KMS-11 (cell line): ENCODE results near the gene UBE2G1.

Experiments used
- H2AFZ ChIP-seq: fragments of 200-600 bp; sonication (generic); 2 replicates; pipeline ENCODE4 v1.6.1; 2016; ENCODE audit warnings: antibody characterized with exemption, mixed run types, low read depth
- H3K27ac ChIP-seq: fragments of 200-600 bp; sonication (generic); 2 replicates; pipeline ENCODE4 v1.6.1; 2016; ENCODE audit warnings: mild to moderate bottlenecking, mixed run types
- H3K27me3 ChIP-seq: fragments of 200-600 bp; sonication (generic); 2 replicates; pipeline ENCODE4 v1.6.1; 2017; ENCODE audit warnings: mild to moderate bottlenecking, low read depth, mixed run types, moderate library complexity; ENCODE audit not compliant: insufficient read depth
- H3K36me3 ChIP-seq: fragments of 200-600 bp; sonication (generic); 2 replicates; pipeline ENCODE4 v1.6.1; 2017; ENCODE audit warnings: mild to moderate bottlenecking, mixed run types; ENCODE audit not compliant: insufficient read depth
- H3K4me1 ChIP-seq: fragments of 200-600 bp; sonication (generic); 2 replicates; pipeline ENCODE4 v1.6.1; 2016; ENCODE audit warnings: mild to moderate bottlenecking, low read depth, mixed run types; ENCODE audit not compliant: poor library complexity, severe bottlenecking
- H3K4me2 ChIP-seq: fragments of 200-600 bp; sonication (generic); 2 replicates; pipeline ENCODE4 v1.7.0; 2016; ENCODE audit warnings: mild to moderate bottlenecking, mixed run types
- H3K4me3 ChIP-seq: fragments of 200-600 bp; sonication (generic); IDR thresholded peaks from 2 replicates; pipeline ENCODE4 v1.6.1; 2017; ENCODE audit warnings: low read depth, low read length, mixed read lengths; ENCODE audit not compliant: insufficient read depth
- H3K79me2 ChIP-seq: fragments of 200-600 bp; sonication (generic); 2 replicates; pipeline ENCODE4 v1.6.1; 2016; ENCODE audit warnings: low read depth, mixed run types; ENCODE audit not compliant: insufficient read depth
- H3K9ac ChIP-seq: fragments of 200-600 bp; sonication (generic); 2 replicates; pipeline ENCODE4 v1.6.1; 2016; ENCODE audit warnings: mild to moderate bottlenecking, mixed run types
- H4K20me1 ChIP-seq: fragments of 200-600 bp; sonication (generic); 2 replicates; pipeline ENCODE4 v1.6.1; 2016; ENCODE audit warnings: mild to moderate bottlenecking, mixed run types; ENCODE audit not compliant: insufficient read depth
- CTCF ChIP-seq: fragments of 200-600 bp; sonication (generic); conservative IDR thresholded peaks from 2 replicates; pipeline ENCODE4 v1.6.1; 2017; ENCODE audit warnings: low read depth, mild to moderate bottlenecking, antibody characterized with exemption, low read length, moderate library complexity, mixed read lengths

Gene UBE2G1

DNA sequence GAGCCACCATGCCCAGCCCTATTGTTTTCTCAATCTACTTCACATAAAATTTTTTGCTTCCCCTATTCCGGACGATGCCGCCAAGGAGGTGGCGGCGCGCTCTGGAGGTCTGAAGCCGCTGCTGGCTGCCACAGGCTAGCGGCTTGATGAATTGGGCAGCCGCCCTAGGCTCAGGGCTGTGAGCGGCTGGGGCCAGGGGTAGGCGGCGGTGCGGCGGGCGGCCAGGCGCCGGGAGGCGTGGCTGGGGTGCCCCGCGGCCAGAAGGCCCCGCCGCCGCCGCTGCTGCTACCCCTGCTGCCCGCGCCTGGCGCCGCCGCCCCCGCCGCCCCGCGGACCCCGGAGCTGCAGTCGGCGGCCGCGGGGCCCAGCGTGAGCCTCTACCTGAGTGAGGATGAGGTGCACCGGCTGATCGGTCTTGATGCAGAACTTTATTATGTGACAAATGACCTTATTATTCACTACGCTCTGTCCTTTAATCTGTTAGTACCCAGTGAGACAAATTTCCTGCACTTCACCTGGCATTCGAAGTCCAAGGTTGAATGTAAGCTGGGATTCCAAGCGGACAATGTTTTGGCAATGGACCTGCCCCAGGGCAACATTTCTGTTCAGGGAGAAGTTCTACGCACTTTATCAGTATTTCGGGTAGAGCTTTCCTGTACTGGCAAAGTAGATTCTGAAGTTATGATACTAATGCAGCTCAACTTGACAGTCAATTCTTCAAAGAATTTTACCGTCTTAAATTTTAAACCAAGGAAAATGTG lies 144.4 kb downstream of the UBE2G1 start:
- Histone ChIP-seq H4K20me1 (no peaks in the 10 kb centered on the region), H3K4me3 (no peak overlapping the region), H3K27me3 (no peaks in the 10 kb centered on the region), H3K4me1 (no peaks in the 10 kb centered on the region), H3K9ac (no peak overlapping the region), H3K27ac (no peak overlapping the region), H3K4me2 (no peak overlapping the region), H3K79me2 (no peaks in the 10 kb centered on the region), H2AFZ (no peak overlapping the region), H3K36me3 (no peaks in the 10 kb centered on the region)
- no peak for TF ChIP-seq CTCF

- no peaks in the 10 kb centered on the region for H3K36me3 ChIP-seq
- no peaks in the 10 kb centered on the region for H4K20me1 ChIP-seq
- H3K9ac ChIP-seq: no peak overlapping the region
- no peak overlapping the region for H3K4me3 ChIP-seq
- H2AFZ ChIP-seq: no peak overlapping the region
- H3K79me2 ChIP-seq: no peaks in the 10 kb centered on the region
- no peak for TF ChIP-seq CTCF
- no peaks in the 10 kb centered on the region for H3K4me1 ChIP-seq
- no peak overlapping the region for H3K27ac ChIP-seq
- no peaks in the 10 kb centered on the region for H3K27me3 ChIP-seq
- no peak overlapping the region for H3K4me2 ChIP-seq
These were observed 145.3 kb downstream of the UBE2G1 start for GRCh38 chr17:4221163-4221562.

GRCh38 chr17:4220655-4221054 lies 145.8 kb downstream of the UBE2G1 start:
- TF ChIP-seq CTCF: no peak
- Histone ChIP-seq H3K36me3 (no peaks in the 10 kb centered on the region), H3K4me2 (no peak overlapping the region), H2AFZ (no peak overlapping the region), H3K4me1 (no peaks in the 10 kb centered on the region), H3K4me3 (no peak overlapping the region), H3K9ac (no peak overlapping the region), H3K27ac (no peak overlapping the region), H4K20me1 (no peaks in the 10 kb centered on the region), H3K27me3 (no peaks in the 10 kb centered on the region), H3K79me2 (no peaks in the 10 kb centered on the region)
